IMR-90 (cell line): ENCODE results near the gene TBCA. TPM values are rescaled to one million over a fixed set of nuclear protein-coding genes. Genes with fewer than 3 reads are reported as not detected.

ENCODE experiments used
- ATAC-seq: fragments of 200-7000 bp; cut with Tn5 transposase; 2 replicates; pipeline ENCODE4 v1.9.1; 2020; ENCODE audit warnings: low read depth, mild to moderate bottlenecking, moderate library complexity
- BruUV-seq: library from RNA; stranded (reverse); fragments of 400-500 nt; replicated peaks from 2 replicates; lab custom pipeline; 2021; lab: Mats Ljungman, UMichigan
- CTCF ChIA-PET: fragments of 300-600 bp; formaldehyde crosslinking; extraction: SDS; loops from one replicate; lab custom pipeline; 2021; ENCODE audit warnings: antibody characterized with exemption; lab: Yijun Ruan, JAX
- POLR2A ChIA-PET: fragments of 300-600 bp; sonication (Branson Sonifier 250); formaldehyde crosslinking; loops from one replicate; lab custom pipeline; 2022; ENCODE audit warnings: antibody characterized with exemption; ENCODE audit not compliant: unreplicated experiment; lab: Charles Lee
- DNase-seq: peaks from one replicate; pipeline ENCODE4 v3.0.0; 2013
- H2AFZ ChIP-seq: replicated peaks from 2 replicates; pipeline ENCODE3; 2013; ENCODE audit warnings: low read length, mild to moderate bottlenecking; ENCODE audit not compliant: poor library complexity
- H2AK5ac ChIP-seq: 2 replicates; pipeline ENCODE4 v1.6.1; 2013; ENCODE audit warnings: low read depth, low read length, inconsistent platforms
- H2AK9ac ChIP-seq: replicated peaks from 2 replicates; pipeline ENCODE3; 2013; ENCODE audit warnings: mild to moderate bottlenecking, low read depth, low read length, moderate library complexity; ENCODE audit not compliant: poor library complexity
- H2BK120ac ChIP-seq: 2 replicates; pipeline ENCODE4 v1.6.1; 2013; ENCODE audit warnings: low read depth, low read length, inconsistent platforms
- H2BK15ac ChIP-seq: 3 replicates; pipeline ENCODE4 v1.6.1; 2013; ENCODE audit warnings: low read depth, low read length, inconsistent platforms
- H2BK20ac ChIP-seq: 2 replicates; pipeline ENCODE4 v1.6.1; 2013; ENCODE audit warnings: low read depth, mild to moderate bottlenecking, inconsistent platforms, low read length, moderate library complexity
- H2BK5ac ChIP-seq: 2 replicates; pipeline ENCODE4 v1.6.1; 2013; ENCODE audit warnings: mild to moderate bottlenecking, low read depth, low read length, inconsistent platforms; ENCODE audit not compliant: poor library complexity, severe bottlenecking
- H3K14ac ChIP-seq: replicated peaks from 2 replicates; pipeline ENCODE4 v1.6.1; 2013; ENCODE audit warnings: low read depth, low read length, inconsistent platforms
- H3K18ac ChIP-seq: 2 replicates; pipeline ENCODE4 v1.6.1; 2013; ENCODE audit warnings: low read depth, low read length, control low read depth
- H3K23ac ChIP-seq: 2 replicates; pipeline ENCODE4 v1.6.1; 2013; ENCODE audit warnings: low read depth, low read length, inconsistent platforms
- H3K27ac ChIP-seq: 2 replicates; pipeline ENCODE4 v1.5.1; 2013; ENCODE audit warnings: mild to moderate bottlenecking, control low read depth, low read length; ENCODE audit not compliant: insufficient read depth
- H3K27me3 ChIP-seq: 2 replicates; pipeline ENCODE4 v1.6.1; 2013; ENCODE audit warnings: low read length; ENCODE audit not compliant: control insufficient read depth, insufficient read depth
- H3K36me3 ChIP-seq: 2 replicates; pipeline ENCODE4 v1.6.1; 2013; ENCODE audit warnings: low read length, mixed read lengths; ENCODE audit not compliant: control insufficient read depth, insufficient read depth
- H3K4ac ChIP-seq: 2 replicates; pipeline ENCODE4 v1.6.1; 2013; ENCODE audit warnings: low read depth, low read length, inconsistent platforms
- H3K4me1 ChIP-seq: 2 replicates; pipeline ENCODE4 v1.6.1; 2013; ENCODE audit warnings: low read length, mixed read lengths; ENCODE audit not compliant: control insufficient read depth, insufficient read depth
- H3K4me2 ChIP-seq: 2 replicates; pipeline ENCODE4 v1.6.1; 2013; ENCODE audit warnings: low read depth, mild to moderate bottlenecking, control low read depth, low read length, moderate library complexity
- H3K4me3 ChIP-seq: 2 replicates; pipeline ENCODE4 v1.5.1; 2013; ENCODE audit warnings: low read depth, mild to moderate bottlenecking, control low read depth, low read length, moderate library complexity; ENCODE audit not compliant: insufficient read depth
- H3K56ac ChIP-seq: 2 replicates; pipeline ENCODE4 v1.6.1; 2013; ENCODE audit warnings: low read length, inconsistent platforms; ENCODE audit not compliant: insufficient read depth; ENCODE audit errors: extremely low read depth
- H3K79me1 ChIP-seq, 2 experiments: 2 replicates each; pipeline ENCODE4 v1.6.1; 2013; ENCODE audit warnings: low read length in 2 of 2, inconsistent platforms in 1 of 2, low read depth in 1 of 2
- H3K9ac ChIP-seq: 2 replicates; pipeline ENCODE4 v1.6.1; 2013; ENCODE audit warnings: low read depth, low read length, control low read depth
- H3K9me1 ChIP-seq: 2 replicates; pipeline ENCODE4 v1.6.1; 2013; ENCODE audit warnings: low read length, inconsistent platforms; ENCODE audit not compliant: insufficient read depth
- H3K9me3 ChIP-seq: 2 replicates; pipeline ENCODE4 v1.6.1; 2013; ENCODE audit warnings: low read length; ENCODE audit not compliant: control insufficient read depth, insufficient read depth
- H4K20me1 ChIP-seq: 2 replicates; pipeline ENCODE4 v1.6.1; 2013; ENCODE audit warnings: low read length, inconsistent platforms; ENCODE audit not compliant: insufficient read depth
- H4K5ac ChIP-seq: 2 replicates; pipeline ENCODE4 v1.6.1; 2013; ENCODE audit warnings: mild to moderate bottlenecking, low read depth, low read length, control low read depth
- H4K8ac ChIP-seq, 2 experiments: 2 replicates each; pipeline ENCODE4 v1.6.1; 2013; ENCODE audit warnings: low read depth in 2 of 2, low read length in 2 of 2, control low read depth in 1 of 2, inconsistent platforms in 1 of 2
- H4K91ac ChIP-seq: 2 replicates; pipeline ENCODE4 v1.6.1; 2013; ENCODE audit warnings: low read depth, low read length, inconsistent platforms; ENCODE audit not compliant: insufficient read depth
- BHLHE40 ChIP-seq: fragments of 150-350 bp; IDR thresholded peaks from 2 replicates; pipeline ENCODE4 v1.6.1; 2016; ENCODE audit warnings: mild to moderate bottlenecking, low read depth, low read length
- FOS ChIP-seq: fragments of 150-350 bp; IDR thresholded peaks from 2 replicates; pipeline ENCODE4 v1.6.1; 2016; ENCODE audit warnings: low read depth, low read length
- MAFK ChIP-seq: IDR thresholded peaks from 2 replicates; pipeline ENCODE4 v1.6.1; 2012; ENCODE audit warnings: low read depth, low read length, improper control_type of control experiment
- MXI1 ChIP-seq: IDR thresholded peaks from 2 replicates; pipeline ENCODE4 v1.6.1; 2012; ENCODE audit warnings: low read depth, mild to moderate bottlenecking, low read length, moderate library complexity, borderline replicate concordance
- NFE2L2 ChIP-seq: fragments of 150-350 bp; IDR thresholded peaks from 2 replicates; pipeline ENCODE4 v1.6.1; 2016; ENCODE audit warnings: low read depth, mild to moderate bottlenecking, low read length
- RAD21 ChIP-seq: IDR thresholded peaks from 2 replicates; pipeline ENCODE4 v1.6.1; 2012; ENCODE audit warnings: low read length, improper control_type of control experiment
- SMC3 ChIP-seq: fragments of 150-350 bp; IDR thresholded peaks from 2 replicates; pipeline ENCODE4 v1.6.1; 2016; ENCODE audit warnings: low read depth, mild to moderate bottlenecking, antibody characterized with exemption, low read length, moderate library complexity
- dilution Hi-C: fragments of 300-500 bp; cut with HindIII; formaldehyde crosslinking; loops from one replicate; pipeline ENCODE4 v1.14.3; 2018; ENCODE audit warnings: low sequenced_read_pairs; ENCODE audit not compliant: unreplicated experiment
- in situ Hi-C: fragments of 300-500 bp; cut with MboI; formaldehyde crosslinking; loops from 3 replicates; pipeline ENCODE4 v1.14.3; 2019; ENCODE audit warnings: low sequenced_read_pairs, inconsistent platforms, mixed read lengths
- intact Hi-C: fragments of 100-400 bp; cut with micrococcal nuclease; formaldehyde crosslinking; loops from 2 replicates; pipeline ENCODE4 v1.10.0; 2022
- polyA plus RNA-seq, 3 experiments: library from polyadenylated mRNA; depleted of rRNA; stranded (reverse); fragments of >200 nt; gene quantifications; 2 replicates each; pipeline ENCODE4 v1.2.3, GENCODE V29; 2012; ENCODE audit warnings: low replicate concordance in 1 of 3
- total RNA-seq: library from RNA; depleted of rRNA; stranded (reverse); fragments of >200 nt; gene quantifications from 2 replicates; pipeline ENCODE4 v1.2.3, GENCODE V29; 2012

TBCA gene
- total and polyA plus RNA-seq, 2 of the 4 experiments (the other 2 are of a cell fraction), result 6.1 to 137 TPM

- Histone ChIP-seq H3K56ac (no peak overlapping the region), H3K4me2 (no peak overlapping the region), H4K91ac (no peak overlapping the region), H3K9me1 (no peaks in the 10 kb centered on the region), H2BK15ac (no peak overlapping the region), H2AFZ (no peak overlapping the region), H4K8ac (no peak overlapping the region), H3K4ac (no peak overlapping the region), H4K5ac (no peak overlapping the region), H2BK5ac (no peak overlapping the region), H3K79me1 (no peaks in the 10 kb centered on the region), H3K4me1 (no peaks in the 10 kb centered on the region), H4K20me1 (no peaks in the 10 kb centered on the region), H3K4me3 (no peak overlapping the region), H2BK20ac (no peak overlapping the region), H3K9me3 (no peaks in the 10 kb centered on the region), H3K36me3 (no peaks in the 10 kb centered on the region), H2BK120ac (no peak overlapping the region), H3K9ac (no peak overlapping the region), H3K14ac (no peak overlapping the region), H3K27ac (no peak overlapping the region), H2AK9ac (no peak overlapping the region), H3K27me3 (peaks cover 33% of the 10 kb centered on the region), H2AK5ac (no peak overlapping the region), H3K23ac (no peak overlapping the region), H3K18ac (no peak overlapping the region)
- BruUV-seq, result no TSS peak
- POLR2A ChIA-PET, result no interaction called here
- TF ChIP-seq FOS (no peak), MAFK (no peak), SMC3 (no peak), BHLHE40 (no peak), NFE2L2 (no peak), RAD21 (no peak), MXI1 (no peak)
- intact Hi-C loops (no loop called here), in situ Hi-C loops (no loop called here), dilution Hi-C loops (no loop called here)
- DNase-seq, result no peak
- CTCF ChIA-PET, result interaction anchor here (0.8 to 1.4 kb wide), 3 partner anchors 23 to 580 kb away, joined by 3 to 5 read pairs (median 4); no protein-coding TSS in a partner anchor
- no peak for ATAC-seq
Measured at GRCh38 chr5:77662635-77663034, 113.5 kb downstream of the TBCA start.
